ENCODE measurements around the gene TUBB2A.

DNA sequence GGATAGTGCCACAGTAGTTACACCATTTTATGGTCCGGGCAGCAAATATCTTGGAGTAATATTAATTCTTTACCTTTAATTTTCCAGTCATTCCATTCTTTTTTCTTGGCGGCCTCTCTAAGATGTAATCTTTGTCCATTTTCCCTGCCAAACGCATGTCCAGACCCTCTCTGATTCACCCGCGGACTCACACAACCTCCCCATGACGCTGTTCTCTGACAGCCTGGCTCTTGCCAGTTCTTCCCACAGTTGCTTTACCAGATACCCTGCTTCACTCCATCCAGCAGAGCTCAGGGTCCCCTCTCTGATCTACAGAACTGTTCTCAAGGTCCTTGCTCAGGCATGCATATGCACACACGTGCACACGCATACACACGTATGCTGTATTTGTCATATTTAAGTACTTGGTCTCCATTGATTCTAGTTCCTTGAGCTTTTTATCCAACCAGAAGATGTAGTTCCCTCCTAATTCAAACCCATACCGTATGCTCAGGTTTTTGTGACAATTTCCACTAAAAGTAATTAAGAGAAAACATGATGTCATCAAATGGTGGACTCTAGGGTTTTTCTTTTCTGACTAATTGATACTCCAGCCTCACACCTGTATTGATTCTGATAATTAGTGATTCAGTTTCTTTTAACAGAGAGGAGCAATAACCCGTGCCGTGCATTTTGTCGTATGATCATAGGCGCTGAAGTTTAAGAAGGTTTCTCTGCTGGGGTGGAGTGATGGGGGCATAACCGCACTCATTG lies 28.8 kb downstream of the TUBB2A start:
- TF ChIP-seq PBX3 (IDR thresholded peaks at IDR 0.05) = no peak
- TF ChIP-seq, protein P1, sequence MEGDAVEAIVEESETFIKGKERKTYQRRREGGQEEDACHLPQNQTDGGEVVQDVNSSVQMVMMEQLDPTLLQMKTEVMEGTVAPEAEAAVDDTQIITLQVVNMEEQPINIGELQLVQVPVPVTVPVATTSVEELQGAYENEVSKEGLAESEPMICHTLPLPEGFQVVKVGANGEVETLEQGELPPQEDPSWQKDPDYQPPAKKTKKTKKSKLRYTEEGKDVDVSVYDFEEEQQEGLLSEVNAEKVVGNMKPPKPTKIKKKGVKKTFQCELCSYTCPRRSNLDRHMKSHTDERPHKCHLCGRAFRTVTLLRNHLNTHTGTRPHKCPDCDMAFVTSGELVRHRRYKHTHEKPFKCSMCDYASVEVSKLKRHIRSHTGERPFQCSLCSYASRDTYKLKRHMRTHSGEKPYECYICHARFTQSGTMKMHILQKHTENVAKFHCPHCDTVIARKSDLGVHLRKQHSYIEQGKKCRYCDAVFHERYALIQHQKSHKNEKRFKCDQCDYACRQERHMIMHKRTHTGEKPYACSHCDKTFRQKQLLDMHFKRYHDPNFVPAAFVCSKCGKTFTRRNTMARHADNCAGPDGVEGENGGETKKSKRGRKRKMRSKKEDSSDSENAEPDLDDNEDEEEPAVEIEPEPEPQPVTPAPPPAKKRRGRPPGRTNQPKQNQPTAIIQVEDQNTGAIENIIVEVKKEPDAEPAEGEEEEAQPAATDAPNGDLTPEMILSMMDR (IDR thresholded peaks at IDR 0.05) = no peak
- TF ChIP-seq, protein P2, sequence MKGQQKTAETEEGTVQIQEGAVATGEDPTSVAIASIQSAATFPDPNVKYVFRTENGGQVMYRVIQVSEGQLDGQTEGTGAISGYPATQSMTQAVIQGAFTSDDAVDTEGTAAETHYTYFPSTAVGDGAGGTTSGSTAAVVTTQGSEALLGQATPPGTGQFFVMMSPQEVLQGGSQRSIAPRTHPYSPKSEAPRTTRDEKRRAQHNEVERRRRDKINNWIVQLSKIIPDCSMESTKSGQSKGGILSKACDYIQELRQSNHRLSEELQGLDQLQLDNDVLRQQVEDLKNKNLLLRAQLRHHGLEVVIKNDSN (IDR thresholded peaks at IDR 0.05; ENCODE audit: borderline replicate concordance, low read depth) = no peak

Data from SK-N-SH (cell line).